Right ventricle myocardium inferior (tissue), 1 donor: Measurements from ENCODE around the gene PLA2G4D. TPM values are rescaled to one million over a fixed set of nuclear protein-coding genes. Genes with fewer than 3 reads are reported as not detected.

Experiments
- ATAC-seq: fragments of 200-7000 bp; cut with Tn5 transposase; one replicate; pipeline ENCODE4 v1.9.1; 2020; ENCODE audit warnings: mild to moderate bottlenecking, moderate library complexity
- DNase-seq: peaks from one replicate; pipeline ENCODE4 v3.0.0; 2021; ENCODE audit errors: missing footprints
- intact Hi-C: fragments of 100-400 bp; cut with DNase I; formaldehyde crosslinking; loops from one replicate; pipeline ENCODE4 v1.11.0; 2022
- long read RNA-seq: library from polyadenylated mRNA; unstranded; transcript quantifications from one replicate; pipeline ENCODE4 v2.0.0, GENCODE V29; 2021
- total RNA-seq: library from RNA; stranded (reverse); fragmentation: NEBNext Ultra II Directional; extraction: Animal tissue kit (Norgen Biotek cat#: 25700); gene quantifications from one replicate; pipeline ENCODE4 v1.2.1, GENCODE V29; 2021
- donor health status: DM: no; HTN: yes; CAD: no; lungs with severe emphysema.

The PLA2G4D gene
- not detected for total RNA-seq
- long read RNA-seq: 0 reads

- intact Hi-C loops: no loop called here
- ATAC-seq: no peak
- DNase-seq: no peak
Observed at GRCh38 chr15:42094512-42094963, at the start of gene PLA2G4D. TSS of gene PLA2G4D (minus strand) at chr15:42094562. CDS start at chr15:42094459, 103 bp downstream.

GRCh38 chr15:42143356-42143755 lies 49.0 kb upstream of the PLA2G4D start:
- intact Hi-C loops: no loop called here
- DNase-seq (no peak), ATAC-seq (no peak)

DNA sequence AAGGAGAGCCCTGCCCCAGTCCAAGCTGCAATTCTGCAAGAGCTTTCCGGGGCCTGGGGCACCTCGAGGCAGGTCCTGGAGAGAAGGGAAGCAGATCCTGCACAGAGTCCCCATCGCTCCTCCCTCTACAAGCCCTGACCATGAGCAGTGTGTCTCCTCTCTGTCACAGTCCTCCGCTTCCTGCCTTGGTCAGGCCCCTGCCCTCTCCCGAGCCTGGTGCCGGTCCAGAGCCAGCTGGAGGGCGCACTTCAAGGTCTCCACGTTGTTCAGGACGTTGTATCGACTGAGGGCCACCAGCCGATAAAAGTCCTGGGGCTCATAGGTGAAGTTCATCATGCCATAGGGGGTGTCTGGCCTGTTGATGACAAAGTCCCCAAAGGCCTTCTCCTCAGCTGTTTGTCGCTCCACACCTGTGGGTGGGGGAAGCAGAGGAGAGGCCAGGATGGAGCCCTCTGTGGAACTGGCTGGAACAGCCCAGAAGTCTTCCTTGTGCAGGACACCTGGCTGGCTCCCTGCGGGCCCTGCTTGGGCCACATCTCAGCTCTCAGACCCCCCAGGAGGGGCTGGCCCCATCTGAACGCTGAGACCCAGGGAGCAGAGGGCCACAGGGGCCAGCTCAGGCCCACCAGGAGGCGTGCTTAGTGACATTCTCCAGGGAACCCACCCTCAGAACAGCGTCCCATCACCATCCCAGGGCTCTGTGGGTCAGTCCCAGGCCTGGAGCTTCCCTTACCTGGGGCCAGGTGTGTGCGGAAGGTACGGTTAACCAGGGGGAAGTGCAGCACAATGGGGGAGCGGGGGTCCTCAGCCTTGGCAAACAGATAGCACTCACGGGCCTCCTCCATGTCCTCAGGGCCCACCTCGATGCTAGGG lies 47.7 kb upstream of the PLA2G4D start:
- intact Hi-C loops: no loop called here
- no peak for ATAC-seq
- DNase-seq: no peak

GRCh38 chr15:42141246-42141645 lies 46.9 kb upstream of the PLA2G4D start:
- no peak for ATAC-seq
- intact Hi-C loops: no loop called here

DNA sequence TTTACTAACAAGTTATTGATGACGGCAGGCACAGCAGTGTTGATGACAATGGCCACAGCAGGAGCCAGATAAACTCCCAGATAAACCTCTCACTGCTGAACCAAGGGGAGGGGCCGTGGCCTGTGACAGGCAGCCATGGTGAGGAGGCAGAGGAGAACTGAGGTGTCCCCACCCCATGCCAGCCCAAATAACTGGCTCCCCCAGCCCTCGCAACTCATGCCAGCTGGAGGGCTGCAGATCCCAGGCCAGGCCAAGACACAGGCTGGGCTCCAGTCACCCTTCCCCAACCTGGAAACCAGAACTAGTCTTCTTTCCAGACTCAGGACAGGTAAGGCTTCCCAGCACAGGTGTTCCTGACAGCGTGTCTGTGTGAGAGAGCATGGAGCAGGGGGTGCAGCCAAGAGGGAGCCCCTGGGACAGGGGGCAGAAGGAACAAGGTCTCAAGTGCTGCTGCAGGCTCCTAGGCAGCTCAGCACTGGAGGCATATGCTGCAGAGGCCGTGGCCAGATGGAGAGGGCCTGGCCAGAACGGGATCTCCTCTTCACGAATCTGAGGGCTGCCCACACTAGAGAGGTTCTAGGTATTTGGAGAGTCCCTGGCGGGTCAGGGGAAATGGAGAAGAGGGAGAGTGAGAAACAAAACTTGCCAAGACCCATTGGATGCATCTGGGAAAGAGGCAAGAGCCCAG lies 46.2 kb upstream of the PLA2G4D start:
- no peak for ATAC-seq
- intact Hi-C loops: no loop called here
- no peak for DNase-seq

More at GRCh38 chr15:42141246-42141645, 46.9 kb upstream of the PLA2G4D start:
- no peak for DNase-seq

DNA sequence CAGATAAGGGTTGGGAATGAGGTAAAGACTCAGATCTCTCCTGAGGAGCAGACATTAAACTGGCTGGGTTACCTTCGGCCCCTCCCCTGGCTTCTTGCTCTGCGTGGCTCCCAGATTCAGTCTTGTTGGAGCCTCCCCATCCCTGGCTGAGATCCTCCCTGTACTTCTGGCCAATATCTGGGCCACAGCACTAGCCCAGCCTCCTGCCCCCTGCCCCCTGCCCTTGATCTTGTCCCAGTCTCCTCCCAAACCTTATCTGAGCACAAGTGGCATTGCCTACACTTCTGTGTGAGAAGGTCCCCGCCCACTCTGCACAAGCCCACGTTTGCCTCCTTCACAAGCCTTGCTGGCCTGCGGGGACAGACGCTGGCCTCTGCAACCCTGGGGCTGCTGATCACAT lies 45.2 kb upstream of the PLA2G4D start:
- DNase-seq (no peak), ATAC-seq (no peak)
- intact Hi-C loops: loop anchor here (5.0 kb wide), 1 partner anchor 147 kb away; no protein-coding TSS in a partner anchor

- intact Hi-C loops: loop anchor here (5.0 kb wide), 1 partner anchor 147 kb away; no protein-coding TSS in a partner anchor
- DNase-seq: no peak
Observed at GRCh38 chr15:42138968-42139386, 44.6 kb upstream of the PLA2G4D start.

GRCh38 chr15:42138411-42138810 lies 44.0 kb upstream of the PLA2G4D start:
- ATAC-seq (no peak), DNase-seq (no peak)
- intact Hi-C loops: loop anchor here (5.0 kb wide), 1 partner anchor 146 kb away; no protein-coding TSS in a partner anchor

More at GRCh38 chr15:42138968-42139386, 44.6 kb upstream of the PLA2G4D start:
- no peak for ATAC-seq

GRCh38 chr15:42137461-42138261 lies 43.3 kb upstream of the PLA2G4D start:
- ATAC-seq: no peak
- intact Hi-C loops: loop anchor here (2.0 to 5.0 kb wide), 2 partner anchors 71 to 145 kb away; no protein-coding TSS in a partner anchor

DNA sequence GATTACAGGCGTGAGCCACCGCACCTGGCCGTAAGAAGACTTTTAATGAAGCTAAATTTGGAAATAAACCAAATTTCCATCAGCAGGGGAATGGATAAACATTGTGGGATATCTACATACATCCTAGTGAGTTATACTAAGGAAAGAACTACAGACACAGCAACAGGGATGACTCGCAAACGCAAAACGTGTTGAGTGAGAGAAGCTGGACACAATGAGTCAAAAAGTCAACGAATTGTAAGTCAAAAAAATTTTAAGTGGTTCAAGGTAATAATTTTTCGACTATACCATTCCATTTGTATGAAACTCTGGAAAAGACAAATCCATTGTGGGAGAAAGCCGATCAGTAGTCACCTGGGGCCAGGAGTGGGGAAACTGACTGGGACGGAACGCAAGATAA lies 42.2 kb upstream of the PLA2G4D start:
- DNase-seq (no peak), ATAC-seq (no peak)
- intact Hi-C loops: loop anchor here (2.0 to 5.0 kb wide), 2 partner anchors 70 to 144 kb away; no protein-coding TSS in a partner anchor

More at GRCh38 chr15:42137461-42138261, 43.3 kb upstream of the PLA2G4D start:
- DNase-seq: peak; percentile 30

DNA sequence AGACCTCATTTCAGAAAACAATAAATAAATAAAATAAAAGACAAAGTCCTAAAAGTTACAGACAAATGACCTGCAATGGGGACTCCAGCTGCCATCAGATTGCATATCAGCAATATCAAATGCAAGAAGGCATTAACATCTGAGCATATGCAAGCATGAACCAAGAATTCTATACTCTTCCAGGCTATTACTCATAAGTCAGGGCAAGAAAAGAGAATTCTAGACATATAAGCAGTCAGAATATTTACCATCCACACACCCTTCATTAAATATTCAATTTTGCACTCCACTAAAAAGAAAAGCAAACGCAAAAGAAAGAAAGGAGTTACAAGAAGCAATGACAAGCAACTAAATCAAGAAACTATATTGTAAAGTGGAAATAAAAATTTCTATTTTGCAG lies 41.0 kb upstream of the PLA2G4D start:
- no peak for ATAC-seq
- intact Hi-C loops: loop anchor here (5.0 kb wide), 1 partner anchor 143 kb away; no protein-coding TSS in a partner anchor
- DNase-seq: no peak

DNA sequence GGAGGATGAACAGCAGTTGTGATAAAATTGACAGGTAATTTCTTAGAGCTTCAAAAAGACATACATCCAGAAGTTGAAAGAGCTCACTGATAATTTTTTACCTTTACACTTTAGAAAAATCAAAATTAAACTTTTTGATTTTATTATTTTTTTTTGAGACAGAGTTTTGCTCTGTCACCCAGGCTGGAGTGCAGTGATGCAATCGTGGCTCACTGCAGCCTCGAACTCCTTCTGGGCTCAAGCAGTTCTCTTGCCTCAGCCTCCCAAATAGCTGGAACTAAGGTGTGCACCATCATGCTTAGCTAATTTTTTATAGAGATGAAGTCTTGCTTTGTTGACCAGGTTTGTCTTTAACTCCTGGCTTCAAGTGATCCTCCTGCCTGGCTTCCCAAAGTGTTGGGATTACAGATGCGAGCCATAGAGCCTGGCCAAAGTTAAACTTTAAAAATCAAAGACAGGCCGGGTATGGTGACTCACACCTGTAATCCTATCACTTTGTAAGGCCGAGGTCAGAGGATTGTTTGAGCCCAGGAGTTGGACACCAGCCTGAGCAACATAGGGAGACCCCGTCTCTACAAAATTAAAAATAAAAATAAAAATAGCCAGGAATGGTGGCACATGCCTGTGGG lies 40.4 kb upstream of the PLA2G4D start:
- intact Hi-C loops: loop anchor here (5.0 kb wide), 1 partner anchor 142 kb away; no protein-coding TSS in a partner anchor
- DNase-seq (no peak), ATAC-seq (no peak)

DNA sequence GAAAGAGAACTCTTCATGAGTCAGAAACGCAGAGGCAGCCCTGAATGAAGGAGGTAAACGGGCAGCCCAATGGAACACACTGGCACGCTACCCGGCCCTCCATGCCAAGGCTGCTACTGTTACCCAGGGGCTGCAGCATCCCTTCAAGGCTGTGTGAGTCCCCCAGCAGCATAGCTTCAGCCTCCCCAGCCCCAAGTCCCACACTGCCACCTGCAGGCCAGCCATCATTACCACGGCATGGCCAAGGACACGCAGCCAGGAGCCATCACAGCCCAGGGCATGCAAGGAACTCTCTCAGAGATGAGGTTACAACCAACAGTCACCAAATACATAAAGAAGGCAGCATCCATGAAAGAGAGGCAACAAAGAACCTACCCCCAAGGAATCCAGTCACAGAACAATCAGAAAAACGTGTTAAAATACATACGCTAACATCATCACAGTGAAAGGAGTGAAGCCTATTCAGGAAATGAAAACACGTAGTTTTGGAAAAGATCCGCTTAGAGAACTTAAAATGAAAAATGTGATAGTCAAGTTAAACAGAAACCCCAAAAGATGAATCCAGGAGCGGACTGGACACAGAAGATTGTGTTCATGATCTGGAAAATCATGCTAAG lies 39.6 kb upstream of the PLA2G4D start:
- no peak for DNase-seq
- intact Hi-C loops: no loop called here

GRCh38 chr15:42133356-42133755 lies 39.0 kb upstream of the PLA2G4D start:
- intact Hi-C loops: no loop called here
- ATAC-seq (no peak), DNase-seq (no peak)

More for the DNA sequence above, 39.6 kb upstream of the PLA2G4D start:
- no peak for ATAC-seq

GRCh38 chr15:42131826-42132806 lies 37.8 kb upstream of the PLA2G4D start:
- intact Hi-C loops: no loop called here
- no peak for DNase-seq
- peak; percentile 34 for ATAC-seq

- no peak for DNase-seq
- ATAC-seq: no peak
- intact Hi-C loops: no loop called here
Observed at GRCh38 chr15:42131006-42131405, 36.6 kb upstream of the PLA2G4D start.
